GM23338 (cell line): Measurements from ENCODE around the gene SERPINA5. TPM values are rescaled to one million over a fixed set of nuclear protein-coding genes. Genes with fewer than 3 reads are reported as not detected.

Experiments
- ATAC-seq: fragments of 200-7000 bp; cut with Tn5 transposase; 3 replicates; pipeline ENCODE4 v1.9.1; 2020
- DNase-seq: peaks from one replicate; pipeline ENCODE4 v3.0.0-alpha.2; 2015; ENCODE audit warnings: low spot score
- H2AFZ ChIP-seq: fragments of 200-600 bp; sonication (generic); 2 replicates; pipeline ENCODE4 v1.8.0; 2016; ENCODE audit warnings: antibody characterized with exemption, mild to moderate bottlenecking, moderate library complexity
- H3F3A ChIP-seq: fragments of 200-600 bp; sonication (generic); replicated peaks from 2 replicates; pipeline ENCODE4 v1.8.0; 2017; ENCODE audit warnings: antibody characterized with exemption, mixed run types, low read depth
- H3K27ac ChIP-seq: fragments of 200-600 bp; sonication (generic); 2 replicates; pipeline ENCODE4 v1.6.1; 2016; ENCODE audit warnings: low read depth
- H3K27me3 ChIP-seq: fragments of 200-600 bp; sonication (generic); 2 replicates; pipeline ENCODE4 v1.8.0; 2016; ENCODE audit warnings: mild to moderate bottlenecking, mixed run types, moderate library complexity; ENCODE audit not compliant: insufficient read depth
- H3K36me3 ChIP-seq: fragments of 200-600 bp; sonication (generic); 2 replicates; pipeline ENCODE4 v1.8.0; 2016; ENCODE audit warnings: mild to moderate bottlenecking; ENCODE audit not compliant: insufficient read depth
- H3K4me1 ChIP-seq: fragments of 200-600 bp; sonication (generic); 2 replicates; pipeline ENCODE4 v1.8.0; 2016; ENCODE audit warnings: mild to moderate bottlenecking, moderate library complexity; ENCODE audit not compliant: insufficient read depth
- H3K4me2 ChIP-seq: fragments of 200-600 bp; sonication (generic); 2 replicates; pipeline ENCODE4 v1.7.1; 2017; ENCODE audit warnings: mixed run types
- H3K4me3 ChIP-seq: fragments of 200-600 bp; sonication (generic); 2 replicates; pipeline ENCODE4 v1.6.1; 2016; ENCODE audit warnings: mixed run types
- H3K79me2 ChIP-seq: fragments of 200-600 bp; sonication (generic); replicated peaks from 2 replicates; pipeline ENCODE4 v1.8.0; 2017; ENCODE audit warnings: mild to moderate bottlenecking; ENCODE audit not compliant: insufficient read depth
- H3K9me2 ChIP-seq: fragments of 200-600 bp; sonication (generic); 2 replicates; pipeline ENCODE4 v1.8.0; 2017; ENCODE audit not compliant: insufficient read depth
- H4K20me1 ChIP-seq: fragments of 200-600 bp; sonication (generic); replicated peaks from 2 replicates; pipeline ENCODE4 v1.8.0; 2017; ENCODE audit warnings: mild to moderate bottlenecking; ENCODE audit not compliant: insufficient read depth
- H3K27ac Mint-ChIP-seq: 2 replicates; pipeline ENCODE4 v1.8.0; 2020; ENCODE audit warnings: inconsistent platforms, mild to moderate bottlenecking, moderate library complexity, mixed read lengths
- H3K27me3 Mint-ChIP-seq: 3 replicates; pipeline ENCODE4 v1.8.0; 2022; ENCODE audit warnings: low read depth, mild to moderate bottlenecking, moderate library complexity, mixed read lengths, inconsistent platforms; ENCODE audit not compliant: insufficient read depth, poor library complexity
- H3K36me3 Mint-ChIP-seq: 3 replicates; pipeline ENCODE4 v1.8.0; 2021; ENCODE audit warnings: low read depth, mild to moderate bottlenecking, inconsistent platforms, moderate library complexity, mixed read lengths
- H3K4me1 Mint-ChIP-seq: 3 replicates; pipeline ENCODE4 v1.8.0; 2020; ENCODE audit warnings: mild to moderate bottlenecking, inconsistent platforms, mixed read lengths
- H3K4me3 Mint-ChIP-seq: 3 replicates; pipeline ENCODE4 v1.8.0; 2021; ENCODE audit warnings: moderate library complexity, mild to moderate bottlenecking, inconsistent platforms, mixed read lengths
- H3K9me3 Mint-ChIP-seq: 3 replicates; pipeline ENCODE4 v1.8.0; 2020; ENCODE audit warnings: moderate library complexity, mild to moderate bottlenecking, inconsistent platforms, mixed read lengths
- EZH2 ChIP-seq: fragments of 200-600 bp; sonication (generic); IDR thresholded peaks from one replicate; pipeline ENCODE4 v1.8.0; 2017; ENCODE audit warnings: antibody characterized with exemption, mild to moderate bottlenecking, low read depth; ENCODE audit not compliant: unreplicated experiment
- EZH2phosphoT487 ChIP-seq: fragments of 200-600 bp; sonication (generic); IDR thresholded peaks from one replicate; pipeline ENCODE4 v1.8.1; 2018; ENCODE audit warnings: antibody characterized with exemption; ENCODE audit not compliant: unreplicated experiment
- STAT1 ChIP-seq: IDR thresholded peaks from one replicate; pipeline ENCODE4 v1.6.1; 2016; ENCODE audit warnings: antibody characterized with exemption; ENCODE audit not compliant: unreplicated experiment
- ZNF114 ChIP-seq: fragments of 250-450 bp; sonication (Bioruptor Pico); IDR thresholded peaks from 2 replicates; pipeline ENCODE4 v1.5.0; 2020; ENCODE audit warnings: mild to moderate bottlenecking, moderate library complexity
- polyA plus RNA-seq: library from polyadenylated mRNA; unstranded; fragments of >200 nt; fragmentation: Nextera tagmentation; extraction: Ambion mirVana; gene quantifications from 2 replicates; pipeline ENCODE4 v1.2.1, GENCODE V29; 2016
- total RNA-seq: library from RNA; depleted of rRNA; stranded (reverse); fragments of >200 nt; shearing (Covaris generic); gene quantifications from 2 replicates; pipeline ENCODE4 v1.2.3, GENCODE V29; 2014
- TF ChIP-seq, protein P1 (sequence below): IDR thresholded peaks from one replicate; pipeline ENCODE4 v1.6.1; 2018; ENCODE audit warnings: antibody characterized with exemption; ENCODE audit not compliant: unreplicated experiment
- TF ChIP-seq, protein P2 (sequence below): fragments of 250-450 bp; sonication (Bioruptor Pico); IDR thresholded peaks from 2 replicates; pipeline ENCODE4 v1.5.0; 2020; ENCODE audit warnings: mild to moderate bottlenecking, moderate library complexity

SERPINA5 gene
- total and polyA plus RNA-seq, 2 experiments from 2014 or later: 0.81 to 0.90 TPM

DNA sequence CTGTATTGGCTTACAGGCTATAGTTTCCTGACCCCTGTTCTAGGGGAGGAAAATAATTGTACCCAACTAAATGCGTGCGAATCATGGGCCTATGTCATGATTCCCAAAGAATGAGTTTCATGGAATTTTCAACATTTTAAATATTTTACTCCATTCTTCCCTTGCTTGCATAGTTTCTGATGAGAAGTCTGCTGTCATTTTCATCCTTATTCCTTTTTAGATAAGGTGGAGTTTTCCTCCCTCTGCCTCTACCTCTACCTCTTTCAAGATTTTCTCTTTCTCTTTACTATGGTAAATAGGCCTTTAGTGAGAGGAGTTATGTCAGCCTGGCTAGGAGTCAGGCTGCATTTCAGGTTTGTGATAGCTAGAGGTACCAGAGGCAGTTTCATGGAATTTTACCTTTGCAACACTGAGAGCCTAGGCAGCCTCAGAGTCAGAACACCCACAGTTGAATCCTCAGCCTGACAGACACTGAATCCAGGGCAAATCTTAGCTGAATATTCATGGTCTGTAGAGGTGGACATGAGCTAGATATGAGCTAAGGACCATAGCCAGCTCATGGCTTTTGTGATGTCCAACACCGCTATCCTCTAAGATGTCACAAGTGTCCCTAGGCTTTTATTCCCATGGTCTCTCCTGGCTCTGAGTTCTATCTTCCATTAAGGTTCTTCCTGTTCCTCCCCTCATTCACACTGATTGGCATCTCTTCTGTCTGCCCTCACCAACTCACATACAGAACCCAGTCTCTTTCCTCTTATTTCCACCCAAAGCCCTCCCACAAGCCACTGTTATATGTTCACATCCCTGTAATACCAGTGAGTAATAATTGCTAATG lies 37.0 kb downstream of the SERPINA5 start:
- peaks cover 5% of the 10 kb centered on the region; the same call in 1 of the 3 replicates for H3K4me1 Mint-ChIP-seq

DNA sequence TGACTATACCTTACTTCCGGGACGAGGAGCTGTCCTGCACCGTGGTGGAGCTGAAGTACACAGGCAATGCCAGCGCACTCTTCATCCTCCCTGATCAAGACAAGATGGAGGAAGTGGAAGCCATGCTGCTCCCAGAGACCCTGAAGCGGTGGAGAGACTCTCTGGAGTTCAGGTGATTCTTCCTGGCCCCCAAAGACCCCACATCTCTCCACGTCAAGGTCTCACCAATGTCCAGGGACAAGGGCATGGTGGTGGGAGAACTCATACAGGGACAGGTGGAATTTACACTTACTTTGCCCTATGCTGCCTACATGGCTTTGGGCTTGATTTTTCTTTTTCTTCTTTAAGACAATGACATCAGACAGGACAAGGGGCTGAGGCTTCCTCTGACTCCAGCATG lies 38.1 kb downstream of the SERPINA5 start:
- Mint-ChIP-seq H3K9me3 (peaks cover 42% of the 10 kb centered on the region), H3K27me3 (peaks cover 6% of the 10 kb centered on the region)

More for the DNA sequence above, 37.0 kb downstream of the SERPINA5 start:
- no peak overlapping the region for H2AFZ ChIP-seq
- Mint-ChIP-seq H3K27me3 (peaks cover 8% of the 10 kb centered on the region), H3K9me3 (peaks cover 42% of the 10 kb centered on the region), H3K4me3 (no peak overlapping the region), H3K27ac (no peak overlapping the region), H3K36me3 (peaks cover 17% of the 10 kb centered on the region; the same call in 2 of the 3 replicates)
- H3K4me3 ChIP-seq: no peak overlapping the region
- ATAC-seq (no peak), DNase-seq (no peak)
- no peaks in the 10 kb centered on the region for H4K20me1 ChIP-seq
- no peaks in the 10 kb centered on the region for H3F3A ChIP-seq
- no peak overlapping the region for H3K4me2 ChIP-seq
- H3K27ac ChIP-seq: no peak overlapping the region
- no peak for TF ChIP-seq STAT1
- TF ChIP-seq, protein P1, sequence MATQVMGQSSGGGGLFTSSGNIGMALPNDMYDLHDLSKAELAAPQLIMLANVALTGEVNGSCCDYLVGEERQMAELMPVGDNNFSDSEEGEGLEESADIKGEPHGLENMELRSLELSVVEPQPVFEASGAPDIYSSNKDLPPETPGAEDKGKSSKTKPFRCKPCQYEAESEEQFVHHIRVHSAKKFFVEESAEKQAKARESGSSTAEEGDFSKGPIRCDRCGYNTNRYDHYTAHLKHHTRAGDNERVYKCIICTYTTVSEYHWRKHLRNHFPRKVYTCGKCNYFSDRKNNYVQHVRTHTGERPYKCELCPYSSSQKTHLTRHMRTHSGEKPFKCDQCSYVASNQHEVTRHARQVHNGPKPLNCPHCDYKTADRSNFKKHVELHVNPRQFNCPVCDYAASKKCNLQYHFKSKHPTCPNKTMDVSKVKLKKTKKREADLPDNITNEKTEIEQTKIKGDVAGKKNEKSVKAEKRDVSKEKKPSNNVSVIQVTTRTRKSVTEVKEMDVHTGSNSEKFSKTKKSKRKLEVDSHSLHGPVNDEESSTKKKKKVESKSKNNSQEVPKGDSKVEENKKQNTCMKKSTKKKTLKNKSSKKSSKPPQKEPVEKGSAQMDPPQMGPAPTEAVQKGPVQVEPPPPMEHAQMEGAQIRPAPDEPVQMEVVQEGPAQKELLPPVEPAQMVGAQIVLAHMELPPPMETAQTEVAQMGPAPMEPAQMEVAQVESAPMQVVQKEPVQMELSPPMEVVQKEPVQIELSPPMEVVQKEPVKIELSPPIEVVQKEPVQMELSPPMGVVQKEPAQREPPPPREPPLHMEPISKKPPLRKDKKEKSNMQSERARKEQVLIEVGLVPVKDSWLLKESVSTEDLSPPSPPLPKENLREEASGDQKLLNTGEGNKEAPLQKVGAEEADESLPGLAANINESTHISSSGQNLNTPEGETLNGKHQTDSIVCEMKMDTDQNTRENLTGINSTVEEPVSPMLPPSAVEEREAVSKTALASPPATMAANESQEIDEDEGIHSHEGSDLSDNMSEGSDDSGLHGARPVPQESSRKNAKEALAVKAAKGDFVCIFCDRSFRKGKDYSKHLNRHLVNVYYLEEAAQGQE: no peak
- no peaks in the 10 kb centered on the region; the same call in 1 of the 2 replicates for H3K9me2 ChIP-seq
- no peaks in the 10 kb centered on the region for H3K79me2 ChIP-seq
- no peaks in the 10 kb centered on the region for H3K4me1 ChIP-seq
- H3K36me3 ChIP-seq: no peaks in the 10 kb centered on the region
- H3K27me3 ChIP-seq: no peaks in the 10 kb centered on the region

DNA sequence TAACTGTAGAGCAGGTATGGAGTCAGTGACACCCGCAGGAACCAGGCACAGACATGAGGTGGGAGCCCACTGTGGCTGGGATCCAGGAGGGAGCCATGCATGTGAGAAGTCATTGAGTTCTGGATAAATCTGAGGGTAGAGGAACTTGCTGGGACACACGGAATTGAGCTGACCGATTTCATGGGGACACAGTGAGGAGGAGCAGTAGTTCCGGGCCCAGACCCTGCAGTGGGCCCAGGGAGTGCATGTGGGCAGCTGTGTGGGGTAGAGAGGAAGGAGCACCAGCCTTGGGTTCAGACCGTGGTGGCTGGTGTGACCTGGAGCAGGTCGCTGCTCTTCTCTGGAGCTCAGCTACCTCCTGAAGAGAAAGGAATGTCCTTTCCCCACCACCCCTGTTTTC lies 39.4 kb downstream of the SERPINA5 start:
- Histone ChIP-seq H3K4me2 (no peak overlapping the region), H3K4me1 (no peaks in the 10 kb centered on the region), H3K79me2 (no peaks in the 10 kb centered on the region), H3F3A (no peaks in the 10 kb centered on the region), H3K27ac (no peak overlapping the region), H3K9me2 (no peaks in the 10 kb centered on the region; the same call in 1 of the 2 replicates), H2AFZ (no peak overlapping the region), H3K27me3 (no peaks in the 10 kb centered on the region), H3K36me3 (no peaks in the 10 kb centered on the region), H4K20me1 (no peaks in the 10 kb centered on the region), H3K4me3 (no peak overlapping the region)
- DNase-seq (no peak), ATAC-seq (no peak)
- Mint-ChIP-seq H3K36me3 (peaks cover 17% of the 10 kb centered on the region; the same call in 2 of the 3 replicates), H3K4me1 (peaks cover 5% of the 10 kb centered on the region; the same call in 1 of the 3 replicates), H3K27me3 (peaks cover 5% of the 10 kb centered on the region), H3K4me3 (no peak overlapping the region), H3K27ac (no peak overlapping the region), H3K9me3 (peaks cover 42% of the 10 kb centered on the region)
- no peak for TF ChIP-seq EZH2
- no peak for TF ChIP-seq ZNF114 (CRISPR knock-in tag)
- TF ChIP-seq, protein P2, sequence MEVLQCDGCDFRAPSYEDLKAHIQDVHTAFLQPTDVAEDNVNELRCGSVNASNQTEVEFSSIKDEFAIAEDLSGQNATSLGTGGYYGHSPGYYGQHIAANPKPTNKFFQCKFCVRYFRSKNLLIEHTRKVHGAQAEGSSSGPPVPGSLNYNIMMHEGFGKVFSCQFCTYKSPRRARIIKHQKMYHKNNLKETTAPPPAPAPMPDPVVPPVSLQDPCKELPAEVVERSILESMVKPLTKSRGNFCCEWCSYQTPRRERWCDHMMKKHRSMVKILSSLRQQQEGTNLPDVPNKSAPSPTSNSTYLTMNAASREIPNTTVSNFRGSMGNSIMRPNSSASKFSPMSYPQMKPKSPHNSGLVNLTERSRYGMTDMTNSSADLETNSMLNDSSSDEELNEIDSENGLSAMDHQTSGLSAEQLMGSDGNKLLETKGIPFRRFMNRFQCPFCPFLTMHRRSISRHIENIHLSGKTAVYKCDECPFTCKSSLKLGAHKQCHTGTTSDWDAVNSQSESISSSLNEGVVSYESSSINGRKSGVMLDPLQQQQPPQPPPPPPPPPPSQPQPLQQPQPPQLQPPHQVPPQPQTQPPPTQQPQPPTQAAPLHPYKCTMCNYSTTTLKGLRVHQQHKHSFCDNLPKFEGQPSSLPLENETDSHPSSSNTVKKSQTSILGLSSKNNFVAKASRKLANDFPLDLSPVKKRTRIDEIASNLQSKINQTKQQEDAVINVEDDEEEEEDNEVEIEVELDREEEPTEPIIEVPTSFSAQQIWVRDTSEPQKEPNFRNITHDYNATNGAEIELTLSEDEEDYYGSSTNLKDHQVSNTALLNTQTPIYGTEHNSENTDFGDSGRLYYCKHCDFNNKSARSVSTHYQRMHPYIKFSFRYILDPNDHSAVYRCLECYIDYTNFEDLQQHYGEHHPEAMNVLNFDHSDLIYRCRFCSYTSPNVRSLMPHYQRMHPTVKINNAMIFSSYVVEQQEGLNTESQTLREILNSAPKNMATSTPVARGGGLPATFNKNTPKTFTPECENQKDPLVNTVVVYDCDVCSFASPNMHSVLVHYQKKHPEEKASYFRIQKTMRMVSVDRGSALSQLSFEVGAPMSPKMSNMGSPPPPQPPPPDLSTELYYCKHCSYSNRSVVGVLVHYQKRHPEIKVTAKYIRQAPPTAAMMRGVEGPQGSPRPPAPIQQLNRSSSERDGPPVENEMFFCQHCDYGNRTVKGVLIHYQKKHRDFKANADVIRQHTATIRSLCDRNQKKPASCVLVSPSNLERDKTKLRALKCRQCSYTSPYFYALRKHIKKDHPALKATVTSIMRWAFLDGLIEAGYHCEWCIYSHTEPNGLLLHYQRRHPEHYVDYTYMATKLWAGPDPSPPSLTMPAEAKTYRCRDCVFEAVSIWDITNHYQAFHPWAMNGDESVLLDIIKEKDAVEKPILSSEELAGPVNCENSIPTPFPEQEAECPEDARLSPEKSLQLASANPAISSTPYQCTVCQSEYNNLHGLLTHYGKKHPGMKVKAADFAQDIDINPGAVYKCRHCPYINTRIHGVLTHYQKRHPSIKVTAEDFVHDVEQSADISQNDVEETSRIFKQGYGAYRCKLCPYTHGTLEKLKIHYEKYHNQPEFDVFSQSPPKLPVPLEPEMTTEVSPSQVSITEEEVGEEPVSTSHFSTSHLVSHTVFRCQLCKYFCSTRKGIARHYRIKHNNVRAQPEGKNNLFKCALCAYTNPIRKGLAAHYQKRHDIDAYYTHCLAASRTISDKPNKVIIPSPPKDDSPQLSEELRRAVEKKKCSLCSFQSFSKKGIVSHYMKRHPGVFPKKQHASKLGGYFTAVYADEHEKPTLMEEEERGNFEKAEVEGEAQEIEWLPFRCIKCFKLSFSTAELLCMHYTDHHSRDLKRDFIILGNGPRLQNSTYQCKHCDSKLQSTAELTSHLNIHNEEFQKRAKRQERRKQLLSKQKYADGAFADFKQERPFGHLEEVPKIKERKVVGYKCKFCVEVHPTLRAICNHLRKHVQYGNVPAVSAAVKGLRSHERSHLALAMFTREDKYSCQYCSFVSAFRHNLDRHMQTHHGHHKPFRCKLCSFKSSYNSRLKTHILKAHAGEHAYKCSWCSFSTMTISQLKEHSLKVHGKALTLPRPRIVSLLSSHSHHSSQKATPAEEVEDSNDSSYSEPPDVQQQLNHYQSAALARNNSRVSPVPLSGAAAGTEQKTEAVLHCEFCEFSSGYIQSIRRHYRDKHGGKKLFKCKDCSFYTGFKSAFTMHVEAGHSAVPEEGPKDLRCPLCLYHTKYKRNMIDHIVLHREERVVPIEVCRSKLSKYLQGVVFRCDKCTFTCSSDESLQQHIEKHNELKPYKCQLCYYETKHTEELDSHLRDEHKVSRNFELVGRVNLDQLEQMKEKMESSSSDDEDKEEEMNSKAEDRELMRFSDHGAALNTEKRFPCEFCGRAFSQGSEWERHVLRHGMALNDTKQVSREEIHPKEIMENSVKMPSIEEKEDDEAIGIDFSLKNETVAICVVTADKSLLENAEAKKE (CRISPR knock-in tag): no peak

More for the DNA sequence above, 38.1 kb downstream of the SERPINA5 start:
- no peaks in the 10 kb centered on the region for H4K20me1 ChIP-seq
- Mint-ChIP-seq H3K36me3 (peaks cover 17% of the 10 kb centered on the region; the same call in 2 of the 3 replicates), H3K27ac (no peak overlapping the region), H3K4me1 (peaks cover 5% of the 10 kb centered on the region; the same call in 1 of the 3 replicates), H3K4me3 (no peak overlapping the region)
- ATAC-seq (no peak), DNase-seq (no peak)
- no peaks in the 10 kb centered on the region for H3K27me3 ChIP-seq
- H3K27ac ChIP-seq: no peak overlapping the region
- no peaks in the 10 kb centered on the region for H3K36me3 ChIP-seq
- no peaks in the 10 kb centered on the region for H3F3A ChIP-seq
- no peaks in the 10 kb centered on the region; the same call in 1 of the 2 replicates for H3K9me2 ChIP-seq
- no peaks in the 10 kb centered on the region for H3K79me2 ChIP-seq
- no peak overlapping the region for H3K4me2 ChIP-seq
- TF ChIP-seq EZH2phosphoT487: no peak
- no peak overlapping the region for H2AFZ ChIP-seq
- H3K4me3 ChIP-seq: no peak overlapping the region
- H3K4me1 ChIP-seq: no peaks in the 10 kb centered on the region
